ENCODE results near the gene LYZL2.
"Not testable (repeated sequence)": the region's sequence is repeated elsewhere in the genome, so short reads cannot be mapped to it uniquely, and the experiment has no call there.

The LYZL2 gene

DNA sequence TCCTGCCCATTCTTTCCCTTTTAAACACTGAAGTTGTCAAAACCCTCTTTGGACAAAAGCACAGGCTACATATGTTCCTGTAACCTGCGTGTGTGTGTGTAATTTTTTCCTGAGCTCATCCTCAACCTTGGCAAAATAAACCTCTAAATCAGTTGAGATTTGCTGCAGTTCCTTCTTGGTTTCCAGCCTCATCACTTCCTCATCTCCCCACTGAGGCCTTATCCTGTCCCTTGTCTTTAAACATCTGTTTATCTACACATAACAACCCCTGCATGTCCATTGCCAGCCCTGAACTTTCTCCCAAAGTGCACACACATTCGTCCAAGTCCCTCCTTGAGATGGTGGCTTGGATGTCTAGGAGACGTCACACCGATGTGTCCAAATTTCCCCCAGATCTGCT lies 35.5 kb downstream of the LYZL2 start:
- DNase-seq (ENCODE audit: low read depth in 2 of 2): no peak

DNA sequence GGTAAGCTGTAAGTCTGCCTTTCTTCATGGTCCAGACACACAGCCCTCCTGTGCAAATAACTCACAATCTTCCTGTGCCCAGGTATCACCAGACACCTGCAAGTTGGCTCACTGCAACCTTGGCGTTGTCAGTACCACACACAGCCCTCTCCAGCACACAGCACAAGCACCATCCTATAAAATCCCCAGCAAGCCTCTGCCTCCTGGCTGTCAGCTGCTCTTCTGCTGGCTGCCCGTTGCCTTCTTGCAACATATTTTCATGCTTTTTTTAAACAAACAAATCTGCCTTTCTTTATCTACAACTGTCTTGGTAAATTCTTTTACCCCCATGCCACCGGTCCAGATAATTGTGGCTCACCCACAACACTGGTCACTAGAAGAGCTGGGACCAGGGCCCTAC lies 36.8 kb downstream of the LYZL2 start:
- DNase-seq (ENCODE audit: low read depth in 2 of 2): not testable (repeated sequence)

DNA sequence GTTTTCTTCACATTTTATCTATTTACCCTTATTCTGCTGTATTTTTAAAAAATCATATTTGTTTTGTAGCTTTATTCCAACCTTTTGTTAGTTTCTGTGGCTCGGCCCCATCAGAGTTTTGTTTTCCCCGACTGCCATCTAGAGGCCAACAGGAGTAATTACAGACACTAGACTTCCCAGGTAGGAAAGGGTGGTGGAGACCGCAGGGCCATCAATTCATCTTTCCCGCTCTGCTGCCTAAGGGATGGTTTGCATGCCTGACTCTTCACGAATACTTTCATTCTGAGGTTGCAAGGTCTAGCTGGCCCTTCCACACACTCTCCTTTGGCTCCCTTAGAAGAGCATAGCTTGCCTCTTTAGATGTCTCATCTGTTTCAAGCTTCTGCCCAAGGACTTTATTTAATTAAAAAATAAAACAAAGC lies 38.3 kb downstream of the LYZL2 start:
- DNase-seq (ENCODE audit: low read depth in 2 of 2): peak in 1 of 2 donors; percentile 8

DNA sequence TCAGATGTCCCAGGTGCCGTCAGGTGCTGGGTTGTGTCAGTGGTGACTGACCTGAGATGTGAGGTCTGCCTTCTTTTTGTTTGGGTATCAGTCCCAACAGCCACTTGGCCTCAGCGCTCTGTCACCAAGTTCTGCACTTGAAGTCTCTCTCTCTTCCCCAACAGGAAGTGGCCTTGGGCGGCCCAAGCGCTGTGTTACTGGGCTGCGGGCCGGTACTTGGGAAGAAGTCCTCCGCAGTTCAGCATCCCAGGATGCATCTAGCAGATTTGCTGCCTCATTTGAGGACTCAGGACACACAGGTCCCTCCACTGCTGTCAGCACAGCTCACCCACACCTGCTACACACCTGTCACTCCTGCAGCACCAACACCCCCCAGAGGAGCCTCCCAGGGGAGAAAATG lies 40.1 kb downstream of the LYZL2 start:
- DNase-seq (ENCODE audit: low read depth in 2 of 2): no peak

DNA sequence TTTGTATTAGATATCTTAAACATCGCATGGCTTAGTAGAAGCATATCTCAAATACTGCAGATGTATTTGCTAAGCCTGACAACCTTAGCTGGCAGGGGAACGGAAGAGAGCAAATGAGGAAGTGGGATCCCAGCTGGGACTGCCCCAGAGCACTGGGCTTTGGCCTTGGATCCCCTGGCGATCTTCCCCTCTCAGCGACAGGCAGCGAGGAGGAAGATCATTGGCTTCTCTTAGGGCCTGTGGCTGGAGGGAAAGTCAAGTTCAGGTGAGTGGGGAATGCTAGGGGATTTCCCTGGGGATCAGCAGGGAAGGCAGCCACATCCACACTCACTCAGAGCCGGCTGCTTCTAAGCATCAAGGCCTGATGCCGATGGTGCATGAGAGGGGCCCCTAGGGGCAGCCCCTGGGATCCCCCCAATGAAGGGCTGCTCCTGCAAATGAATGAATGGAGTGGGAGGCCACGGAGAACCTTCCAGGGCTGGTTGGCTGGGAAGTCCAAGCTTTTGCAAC lies 42.0 kb downstream of the LYZL2 start:
- no peak for DNase-seq (ENCODE audit: low read depth in 2 of 2)

DNA sequence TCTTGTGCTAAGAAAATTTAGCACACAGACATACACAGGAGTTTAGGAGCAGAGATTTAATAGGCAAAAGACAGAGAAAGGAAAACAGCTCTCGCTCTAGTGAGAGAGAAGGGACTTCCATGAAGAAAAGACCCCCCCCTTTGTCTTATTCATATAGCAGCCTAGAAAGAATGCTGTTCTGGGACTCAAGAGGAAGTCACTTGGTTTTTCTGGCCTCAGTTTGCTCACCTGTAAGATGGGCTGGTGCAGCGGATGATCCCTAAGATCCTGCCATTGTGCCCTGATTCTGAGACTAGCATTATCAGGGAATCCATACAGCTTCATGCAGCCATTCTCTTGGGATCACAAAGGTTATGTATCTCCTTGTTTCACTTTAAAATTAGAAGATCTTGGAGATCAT lies 42.7 kb downstream of the LYZL2 start:
- no peak for DNase-seq (ENCODE audit: low read depth in 2 of 2)

DNA sequence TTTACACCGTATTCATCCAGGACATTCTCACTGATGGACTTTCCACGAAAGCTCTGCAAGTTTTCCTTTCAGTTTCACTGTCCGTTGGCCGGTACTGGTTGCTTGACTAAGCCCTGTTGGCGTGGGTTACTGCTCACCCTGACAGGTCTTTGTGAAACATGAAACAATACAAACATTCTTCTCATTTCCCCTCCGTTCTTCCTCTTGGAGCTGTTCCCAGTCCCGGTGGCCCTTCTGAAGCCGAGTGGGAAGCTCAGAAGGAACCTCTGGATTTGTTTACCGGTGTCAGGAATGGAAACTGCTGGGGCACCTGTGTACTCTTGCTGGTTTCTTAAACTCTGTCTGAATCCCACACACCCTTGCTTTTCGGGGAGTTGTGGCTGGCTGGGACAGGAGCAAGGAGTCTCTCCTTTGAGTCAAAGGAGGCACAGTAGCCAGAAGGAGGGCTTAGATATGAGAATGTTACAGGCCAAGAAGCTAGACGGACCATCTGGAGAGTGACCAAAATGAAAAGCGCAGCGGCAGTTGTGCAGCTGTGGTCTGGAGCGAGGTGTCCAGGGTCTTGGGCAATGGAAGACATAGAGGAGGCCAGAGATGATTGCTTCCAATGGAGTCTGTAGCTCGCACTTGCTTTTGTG lies 45.7 kb downstream of the LYZL2 start:
- DNase-seq (ENCODE audit: low read depth in 2 of 2): no peak

DNA sequence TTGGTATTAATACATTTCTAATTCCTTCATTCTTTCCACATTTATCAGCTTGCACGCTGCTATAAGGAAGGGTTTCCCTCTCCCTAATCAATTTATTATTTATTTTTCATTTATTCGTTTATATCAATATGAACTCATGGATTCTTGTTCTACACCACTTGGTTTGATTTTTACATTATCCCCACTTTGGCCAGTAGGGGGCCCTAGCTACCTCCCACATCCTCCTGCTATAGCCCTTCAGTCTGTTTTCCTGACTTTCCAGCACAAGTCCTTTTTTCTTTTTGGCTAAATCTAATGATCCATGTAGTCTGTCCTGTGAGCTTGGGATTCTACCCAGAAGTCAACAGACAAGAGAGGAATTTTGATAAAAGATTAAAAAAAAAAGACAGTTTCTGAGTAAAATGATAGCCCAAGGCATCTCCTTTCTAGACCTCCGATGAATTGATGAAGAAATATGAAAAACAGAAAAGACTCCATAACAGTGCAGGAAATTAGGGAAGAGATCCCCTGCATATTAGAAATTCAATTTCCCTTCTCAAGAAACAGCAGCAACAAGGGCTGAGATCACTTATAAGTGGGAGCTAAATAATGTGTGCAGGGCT lies 47.7 kb downstream of the LYZL2 start:
- DNase-seq (ENCODE audit: low read depth in 2 of 2): no peak

DNA sequence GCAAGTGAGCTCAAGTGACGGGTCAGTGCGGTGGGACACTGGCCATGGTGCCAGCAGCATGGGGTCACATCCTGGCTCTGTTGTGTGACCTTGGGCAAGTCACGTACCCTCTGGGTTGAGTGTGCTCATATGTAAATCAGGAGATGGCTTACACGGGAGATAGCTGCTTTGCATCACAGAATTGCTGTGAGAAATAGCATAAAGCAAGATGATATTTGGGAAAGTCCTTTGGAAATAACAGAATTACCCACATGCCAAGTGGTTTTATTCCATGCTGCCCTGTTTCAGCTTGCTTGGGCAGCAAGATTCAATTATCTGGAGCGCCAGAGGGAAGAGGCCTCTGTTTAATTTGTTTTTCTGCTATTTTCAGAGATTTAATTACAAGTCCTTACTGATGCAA lies 48.9 kb downstream of the LYZL2 start:
- DNase-seq (ENCODE audit: low read depth in 2 of 2): no peak

DNA sequence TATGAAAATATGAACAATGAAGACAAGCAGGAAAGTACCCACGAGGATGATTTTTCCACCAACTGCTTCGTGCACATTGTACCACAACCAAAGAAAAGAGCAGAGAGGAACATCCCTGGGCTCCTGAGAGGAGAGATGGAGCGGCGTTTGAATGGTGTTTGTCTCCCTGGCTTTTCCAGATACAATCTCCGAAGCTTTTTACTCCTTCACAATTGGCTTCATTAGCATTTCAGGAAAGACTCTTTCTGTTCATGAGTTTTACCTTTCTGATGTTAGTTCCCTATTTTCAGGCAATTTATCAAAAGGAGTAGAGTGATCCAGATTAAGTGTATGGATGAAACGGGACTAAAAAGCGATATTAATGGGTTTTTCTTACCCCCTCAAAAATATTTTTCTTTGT lies 49.3 kb downstream of the LYZL2 start:
- no peak for DNase-seq (ENCODE audit: low read depth in 2 of 2)

DNA sequence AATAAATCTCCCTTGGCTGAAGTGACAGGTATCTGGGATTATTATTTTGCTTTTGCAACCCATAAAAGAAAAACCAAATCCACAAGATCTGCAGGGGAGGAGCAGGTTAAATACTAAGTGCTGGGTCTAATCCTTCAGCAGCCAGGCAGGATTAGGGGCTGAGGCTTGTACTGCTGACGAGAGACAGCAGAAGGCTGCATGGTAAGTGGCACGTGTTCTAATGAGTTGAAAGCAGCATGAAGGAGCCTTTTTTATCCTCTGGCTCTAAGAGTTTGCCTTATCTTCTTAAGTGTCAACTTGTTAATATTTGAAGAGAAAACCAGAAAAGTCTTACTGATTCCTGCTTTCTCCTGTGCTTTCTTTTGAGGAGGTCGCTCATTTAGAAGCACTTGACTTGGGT lies 50.0 kb downstream of the LYZL2 start:
- no peak for DNase-seq (ENCODE audit: low read depth in 2 of 2)

DNA sequence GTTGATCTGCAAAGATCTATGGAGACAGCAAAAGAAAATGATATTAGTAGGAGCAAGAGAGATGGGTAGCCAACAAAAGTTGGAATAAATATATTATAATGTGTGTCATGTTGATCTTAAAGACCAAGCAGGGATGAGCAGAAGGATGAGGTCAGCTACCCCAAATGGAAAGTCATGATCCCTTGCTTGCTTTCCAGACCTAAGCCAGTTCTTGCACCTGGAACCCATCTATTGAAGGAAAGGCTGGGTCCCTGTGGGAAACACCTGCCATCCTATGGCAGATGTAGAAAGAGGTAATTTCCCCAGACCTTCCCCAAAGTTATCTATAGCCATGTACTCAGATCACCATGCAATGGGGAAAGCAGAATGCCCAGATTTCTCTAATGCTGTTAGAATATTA lies 52.5 kb downstream of the LYZL2 start:
- DNase-seq (ENCODE audit: low read depth in 2 of 2): no peak

DNA sequence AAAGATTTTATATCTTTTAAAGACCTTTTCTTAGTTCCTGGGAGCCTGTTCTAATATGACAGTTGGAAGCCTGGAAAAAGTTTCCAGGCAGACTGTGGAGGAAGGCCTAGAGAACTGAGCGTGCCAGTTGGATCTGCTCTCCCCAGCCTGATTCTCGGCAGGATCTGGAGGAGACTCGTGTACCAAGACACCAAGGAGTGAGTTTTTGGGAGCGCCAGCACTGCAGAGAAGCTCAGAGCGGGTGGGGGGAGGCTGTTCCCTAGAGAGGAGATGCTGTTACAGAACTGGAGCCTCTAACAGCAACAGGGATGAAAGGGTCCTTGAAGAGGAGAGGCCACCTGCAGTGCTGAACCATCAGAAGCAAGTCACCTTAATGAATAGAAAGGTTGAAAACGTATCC lies 52.9 kb downstream of the LYZL2 start:
- DNase-seq (ENCODE audit: low read depth in 2 of 2): no peak

DNA sequence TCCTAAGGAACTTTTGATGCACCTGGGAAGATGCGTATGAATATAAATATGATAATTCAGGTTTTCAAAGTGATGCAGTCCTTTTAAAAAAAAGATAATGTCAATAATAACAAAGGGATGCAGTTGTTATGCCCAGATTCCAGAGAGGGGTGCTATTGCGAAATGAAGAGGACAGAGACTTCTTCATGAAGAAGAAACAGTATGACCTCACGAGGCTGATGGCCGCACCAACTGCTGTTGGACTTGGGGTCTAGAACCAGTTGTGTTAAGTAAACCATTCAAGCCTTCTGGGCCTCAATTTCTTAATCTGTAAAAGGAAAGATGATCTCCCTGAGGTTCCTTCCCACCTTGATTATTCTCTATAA lies 55.1 kb downstream of the LYZL2 start:
- DNase-seq (ENCODE audit: low read depth in 2 of 2): no peak

DNA sequence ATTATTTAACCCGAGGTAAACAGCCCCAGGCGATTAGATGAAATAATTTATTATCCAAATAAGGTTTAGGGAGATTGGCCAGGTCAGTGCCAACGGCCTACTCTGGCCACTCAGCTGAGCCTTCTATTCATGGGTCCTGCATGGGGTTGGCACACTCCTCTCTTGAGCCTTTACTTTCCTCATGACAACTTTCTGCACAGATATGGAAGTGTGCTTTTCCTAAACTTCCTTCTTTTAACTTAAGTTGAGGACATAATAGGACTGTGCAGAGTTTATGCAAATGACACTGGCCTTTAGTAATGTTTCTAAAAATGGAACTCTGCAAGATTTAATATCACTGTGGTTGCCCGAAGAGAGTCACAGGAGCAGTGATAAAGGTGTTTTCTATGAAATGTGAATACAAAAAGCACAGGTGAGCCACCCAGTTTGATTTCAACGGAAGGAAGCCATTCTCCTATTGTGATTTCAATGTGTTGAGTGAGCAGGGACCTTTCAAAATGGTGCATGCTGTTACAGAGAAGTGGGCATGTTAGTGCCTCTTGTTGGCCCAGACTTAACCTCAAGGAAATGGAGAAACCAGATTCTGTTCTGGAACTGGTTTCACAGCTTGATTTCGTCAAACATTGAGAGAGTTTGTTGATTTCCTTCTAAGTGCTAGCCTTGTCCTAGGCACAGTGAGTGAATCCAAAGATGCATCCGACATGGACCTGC lies 55.7 kb downstream of the LYZL2 start:
- no peak for DNase-seq (ENCODE audit: low read depth in 2 of 2)

DNA sequence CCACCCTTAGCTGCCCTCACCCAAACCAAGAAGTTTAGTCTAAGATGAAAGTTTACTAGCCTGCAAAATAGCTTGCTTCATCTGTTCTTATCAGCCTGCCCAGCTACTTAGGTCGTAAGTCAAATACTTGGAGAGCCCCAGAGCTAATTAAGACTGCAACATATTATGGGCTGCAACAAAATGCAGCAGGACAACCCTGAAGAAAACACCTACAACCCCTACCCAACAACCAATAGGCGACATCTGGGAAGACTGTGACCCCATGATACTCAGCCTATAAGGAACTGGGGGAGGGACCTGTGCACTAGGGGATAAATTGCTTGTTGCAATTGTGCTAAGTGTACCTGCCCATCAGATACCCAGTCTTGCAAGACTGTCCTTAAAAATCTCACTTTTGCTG lies 64.1 kb downstream of the LYZL2 start:
- DNase-seq (ENCODE audit: low read depth in 2 of 2): no peak

DNA sequence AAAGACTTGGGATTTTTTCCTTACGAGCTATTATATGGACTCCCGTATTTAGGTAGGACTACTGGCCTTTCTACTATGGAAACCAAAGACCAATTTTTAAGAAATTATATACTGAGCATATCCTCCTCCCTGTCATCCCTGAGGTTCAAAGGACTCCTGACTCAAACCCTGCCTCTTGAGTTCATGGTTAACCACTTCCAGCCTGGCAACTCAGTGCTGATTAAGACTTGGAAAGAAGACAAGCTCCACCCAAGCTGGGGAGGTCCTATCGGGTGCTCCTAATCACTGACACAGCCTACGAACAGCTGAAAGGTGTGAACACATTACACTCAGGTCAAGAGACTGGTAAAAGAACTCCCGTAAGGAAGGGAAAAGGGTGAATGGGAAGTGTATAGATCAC lies 66.8 kb downstream of the LYZL2 start:
- DNase-seq (ENCODE audit: low read depth in 2 of 2): no peak
